Right lobe of liver (tissue), 6 donors: ENCODE data around the gene ZBTB18. TPM values are rescaled to one million over a fixed set of nuclear protein-coding genes. Genes with fewer than 3 reads are reported as not detected.

Source experiments
- ATAC-seq, 4 donors: fragments of 200-7000 bp; cut with Tn5 transposase; one replicate each; pipeline ENCODE4 v1.9.1; 2020; ENCODE audit warnings: mild to moderate bottlenecking in 4 of 4, moderate library complexity in 4 of 4
- DNase-seq, 3 donors: peaks; one replicate each; pipeline ENCODE4 v3.0.0-alpha.2; 2020
- H3K27ac ChIP-seq, 3 donors: fragments of 200-600 bp; one replicate each; pipeline ENCODE4 v1.8.0; 2022
- H3K27me3 ChIP-seq, 2 donors: fragments of 200-600 bp; one replicate each; pipeline ENCODE4 v1.8.0; 2022
- H3K36me3 ChIP-seq, 4 donors: fragments of 200-600 bp; sonication (generic) in 1 of 4; one replicate each; pipeline versions ENCODE4 v1.5.1 to v1.8.0; 2017 to 2022; ENCODE audit warnings: control low read depth in 1 of 4
- H3K4me1 ChIP-seq, 4 donors: fragments of 200-600 bp; sonication (generic) in 1 of 4; one replicate each; pipeline versions ENCODE4 v1.5.1 to v1.8.0; 2017 to 2022; ENCODE audit warnings: control low read depth in 1 of 4
- H3K4me3 ChIP-seq, 3 donors: fragments of 200-600 bp; one replicate each; pipeline ENCODE4 v1.8.0; 2022
- H3K9me3 ChIP-seq, 4 donors: fragments of 200-600 bp; sonication (generic) in 1 of 4; one replicate each; pipeline versions ENCODE4 v1.5.1 to v1.8.0; 2017 to 2022; ENCODE audit warnings: control low read depth in 1 of 4
- CTCF ChIP-seq, 4 donors: fragments of 200-600 bp in 3 of 4; fragments of 450-650 bp in 1 of 4; IDR thresholded peaks; one replicate each; pipeline versions ENCODE4 v1.5.1 to v1.8.0; 2016 to 2022; ENCODE audit warnings: antibody characterized with exemption in 4 of 4, mild to moderate bottlenecking in 2 of 4
- POLR2A ChIP-seq: fragments of 450-650 bp; IDR thresholded peaks from one replicate; pipeline ENCODE4 v1.6.1; 2017; ENCODE audit warnings: antibody characterized with exemption, mild to moderate bottlenecking
- WGBS: methylation state at CpG from one replicate; pipeline ENCODE4 v1.1.6; 2018; ENCODE audit warnings: low coverage, low lambda C conversion rate; ENCODE audit not compliant: insufficient coverage; ENCODE audit errors: missing lambda C conversion rate; 5-methylcytosine and 5-hydroxymethylcytosine counted together
- intact Hi-C, 2 donors: fragments of 100-400 bp; cut with DNase I; formaldehyde crosslinking; loops; one replicate each; pipeline versions ENCODE4 v1.11.2 to v1.14.1; 2022
- total RNA-seq, 6 experiments: library from RNA; depleted of rRNA in 2 of 6; stranded (reverse); fragments of >200 nt in 2 of 6; fragmentation: NEBNext Ultra II Directional in 3 of 6; extraction: Animal tissue kit (Norgen Biotek cat#: 25700) in 3 of 6; gene quantifications; one replicate each; pipeline versions ENCODE4 v1.1.0 to v1.2.4, GENCODE V29; 2016 to 2023
- donor health status: DM: no; HTN: yes; CAD: no.
- donor health status: DM: no; HTN: no; CAD: no.
- donor health status: DM: no; HTN: no; CAD: no.
- donor health status: DM: no; HTN: yes; CAD: no.
- donor health status: DM: no; HTN: yes; CAD: no.

ZBTB18 gene
- total RNA-seq, 6 experiments from 2014 or later, result 9.0 to 16.1 (median 10.0) TPM

DNA sequence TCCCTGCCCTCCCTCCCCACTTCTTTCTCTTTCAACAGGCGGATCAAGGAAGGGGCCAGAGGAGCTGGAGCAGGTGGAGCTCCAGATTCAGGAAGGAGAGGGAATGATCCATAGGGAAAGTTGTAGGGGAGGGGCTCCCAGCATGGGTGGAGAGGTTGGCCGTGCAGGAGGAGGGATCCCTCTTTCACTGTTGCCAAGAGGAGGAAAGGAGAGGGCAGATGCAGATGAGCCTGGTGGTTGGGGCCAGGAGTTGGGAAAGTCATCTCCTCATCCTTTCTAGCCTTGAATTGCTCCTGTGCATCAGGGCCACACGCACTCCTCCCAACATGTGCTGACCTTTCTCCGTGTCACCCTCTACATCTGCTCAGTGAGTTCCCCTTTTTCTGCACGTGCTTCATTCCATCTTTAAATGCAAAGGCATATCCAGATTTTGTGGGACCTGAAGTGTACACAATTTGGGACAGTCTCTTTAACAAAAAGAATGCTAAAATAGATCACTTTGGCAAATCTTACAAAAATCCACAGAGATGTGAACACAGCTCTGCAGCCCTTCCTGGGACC is 32.4 kb downstream of the ZBTB18 start:
- 66% methylated on average over 4 of the region's 5 CpGs for WGBS
- ATAC-seq, result no peak
- intact Hi-C loops, result no loop called here

DNA sequence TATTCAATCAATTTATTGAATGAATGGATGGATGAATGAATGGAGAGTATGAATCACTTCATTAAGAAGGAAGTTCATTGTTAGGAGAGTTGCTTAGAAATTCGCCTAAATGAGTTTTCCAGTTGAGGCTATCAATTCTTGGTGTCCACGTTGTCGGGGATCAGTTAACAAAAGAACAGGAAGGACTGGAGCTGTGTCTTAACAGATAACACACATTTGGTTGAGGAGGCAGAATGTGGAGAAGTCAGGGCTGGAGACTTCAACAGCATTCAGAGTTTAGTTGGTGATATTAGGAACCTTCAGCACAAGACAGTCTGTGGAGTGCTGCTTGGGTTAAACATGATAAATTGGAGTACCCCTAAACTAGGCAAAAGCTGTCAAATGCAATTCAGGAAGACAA is 33.7 kb downstream of the ZBTB18 start:
- 57% methylated on average over 3 of the region's 3 CpGs for WGBS
- no peaks in the 10 kb centered on the region for H3K27me3 ChIP-seq
- ATAC-seq, result no peak

More for the DNA sequence above, 32.4 kb downstream of the ZBTB18 start:
- Histone ChIP-seq H3K4me3 (no peak overlapping the region), H3K9me3 (no peaks in the 10 kb centered on the region), H3K27ac (no peak overlapping the region), H3K36me3 (no peaks in the 10 kb centered on the region), H3K4me1 (no peaks in the 10 kb centered on the region), H3K27me3 (no peaks in the 10 kb centered on the region)
- DNase-seq, result no peak
- TF ChIP-seq POLR2A (no peak), CTCF (IDR thresholded peaks at IDR 0.05) (no peak)

GRCh38 chr1:244085891-244086290 is 34.8 kb downstream of the ZBTB18 start:
- TF ChIP-seq POLR2A, result no peak
- TF ChIP-seq CTCF (IDR thresholded peaks at IDR 0.05), result no peak
- DNase-seq, result no peak

More for the DNA sequence above, 33.7 kb downstream of the ZBTB18 start:
- intact Hi-C loops, result no loop called here
- Histone ChIP-seq H3K4me1 (peaks cover 0 to 9% (median 2%) of the 10 kb centered on the region in 4 donors), H3K27ac (no peak overlapping the region), H3K4me3 (no peak overlapping the region), H3K9me3 (no peaks in the 10 kb centered on the region), H3K36me3 (no peaks in the 10 kb centered on the region)
- TF ChIP-seq POLR2A, result no peak
- TF ChIP-seq CTCF (IDR thresholded peaks at IDR 0.05), result no peak
- DNase-seq, result no peak

DNA sequence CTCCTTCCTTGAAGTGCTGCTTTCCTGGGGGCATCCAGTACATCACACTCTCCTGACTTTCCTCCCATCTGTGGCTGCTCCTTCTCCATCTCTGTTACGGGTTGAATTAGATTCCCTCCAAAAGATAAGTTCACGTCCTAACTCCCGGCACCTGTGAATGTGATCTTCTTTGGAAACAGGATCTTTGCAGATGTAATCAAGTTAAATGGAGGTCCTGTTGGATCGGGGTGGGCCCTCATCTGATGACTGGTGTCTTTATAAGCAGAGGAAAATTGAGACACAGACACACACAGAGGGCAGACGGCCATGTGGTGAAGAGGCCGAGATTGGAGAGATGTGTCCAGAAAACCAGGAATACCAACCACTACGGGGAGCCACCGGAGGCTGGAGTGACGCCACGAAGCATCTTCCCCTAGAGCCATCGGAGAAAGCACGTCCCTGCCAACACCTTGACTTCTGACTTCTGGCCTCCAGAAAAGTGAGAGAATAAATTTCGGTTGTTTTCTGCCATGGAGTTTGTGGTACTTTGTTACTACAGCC is 36.0 kb downstream of the ZBTB18 start:
- Histone ChIP-seq H3K4me3 (no peak overlapping the region), H3K27me3 (no peaks in the 10 kb centered on the region), H3K36me3 (no peaks in the 10 kb centered on the region), H3K9me3 (no peaks in the 10 kb centered on the region), H3K4me1 (peaks cover 0 to 30% (median 13%) of the 10 kb centered on the region in 4 donors), H3K27ac (no peak overlapping the region)
- WGBS, result 83% methylated on average over 11 of the region's 13 CpGs
- DNase-seq (no peak), ATAC-seq (no peak)
- intact Hi-C loops, result no loop called here
- no peak for TF ChIP-seq CTCF (IDR thresholded peaks at IDR 0.05)
- TF ChIP-seq POLR2A, result no peak

More at GRCh38 chr1:244085891-244086290, 34.8 kb downstream of the ZBTB18 start:
- Histone ChIP-seq H3K27ac (no peak overlapping the region), H3K9me3 (no peaks in the 10 kb centered on the region), H3K27me3 (no peaks in the 10 kb centered on the region), H3K36me3 (no peaks in the 10 kb centered on the region), H3K4me1 (peaks cover 0 to 20% (median 8%) of the 10 kb centered on the region in 4 donors), H3K4me3 (no peak overlapping the region)
- WGBS, result 72% methylated on average over 2 of the region's 2 CpGs
- intact Hi-C loops, result no loop called here
- ATAC-seq, result no peak
